H1 (cell line): ENCODE measurements around the gene SF3B2. TPM values are rescaled to one million over a fixed set of nuclear protein-coding genes. Genes with fewer than 3 reads are reported as not detected.

Experiments
- CTCF ChIA-PET: fragments of 300-600 bp; sonication (Branson Sonifier 250); formaldehyde crosslinking; loops from one replicate; lab custom pipeline; 2021; ENCODE audit not compliant: partially characterized antibody; lab: Charles Lee
- POLR2A ChIA-PET: fragments of 300-600 bp; sonication (Branson Sonifier 250); formaldehyde crosslinking; loops from one replicate; lab custom pipeline; 2021; ENCODE audit warnings: inconsistent platforms; ENCODE audit not compliant: partially characterized antibody; lab: Charles Lee
- DNase-seq, 2 experiments: peaks; one replicate each; pipeline versions ENCODE4 v3.0.0 to v3.0.0-alpha.2; 2010 to 2022; ENCODE audit warnings: low spot score in 2 of 2, low read depth in 1 of 2, mixed read lengths in 1 of 2
- FAIRE-seq: peaks from 2 replicates; lab custom pipeline; 2011; peaks lifted over from hg19 to GRCh38; lab: Jason Lieb, UNC
- H2AFZ ChIP-seq: 2 replicates; pipeline ENCODE4 v1.8.1; 2012; ENCODE audit warnings: low read length, inconsistent platforms
- H2AK5ac ChIP-seq: 2 replicates; pipeline ENCODE4 v1.6.1; 2013; ENCODE audit warnings: low read depth, low read length
- H2BK120ac ChIP-seq: replicated peaks from 2 replicates; pipeline ENCODE3; 2013; ENCODE audit warnings: low read depth, low read length, inconsistent platforms
- H2BK12ac ChIP-seq: 2 replicates; pipeline ENCODE4 v1.6.1; 2013; ENCODE audit warnings: low read depth, low read length
- H2BK15ac ChIP-seq: 2 replicates; pipeline ENCODE4 v1.6.1; 2013; ENCODE audit warnings: low read length
- H2BK20ac ChIP-seq: 2 replicates; pipeline ENCODE4 v1.6.1; 2013; ENCODE audit warnings: low read length
- H2BK5ac ChIP-seq: 2 replicates; pipeline ENCODE4 v1.6.1; 2013; ENCODE audit warnings: low read depth, low read length
- H3K14ac ChIP-seq: 2 replicates; pipeline ENCODE4 v1.6.1; 2013; ENCODE audit warnings: inconsistent platforms; ENCODE audit not compliant: insufficient read length
- H3K18ac ChIP-seq: 2 replicates; pipeline ENCODE4 v1.6.1; 2013; ENCODE audit warnings: low read length; ENCODE audit errors: extremely low read depth
- H3K23ac ChIP-seq: 2 replicates; pipeline ENCODE4 v1.6.1; 2013; ENCODE audit warnings: inconsistent platforms; ENCODE audit not compliant: insufficient read length
- H3K23me2 ChIP-seq: 2 replicates; pipeline ENCODE4 v1.6.1; 2013; ENCODE audit warnings: low read depth, low read length
- H3K27ac ChIP-seq: 2 replicates; pipeline ENCODE4 v1.6.1; 2011; ENCODE audit warnings: low read depth, low read length, inconsistent platforms
- H3K27me3 ChIP-seq, 4 experiments: replicated peaks in 1 of 4; 1 replicate in 1 of 4; 2 replicates in 3 of 4; pipeline versions ENCODE4 v1.6.1 to v1.8.1; 2011 to 2013; ENCODE audit warnings: low read length in 3 of 4, mild to moderate bottlenecking in 3 of 4, inconsistent platforms in 2 of 4, mixed read lengths in 2 of 4, moderate library complexity in 1 of 4; ENCODE audit not compliant: control insufficient read depth in 3 of 4, insufficient read depth in 3 of 4; ENCODE audit errors: extremely low read depth in 1 of 4
- H3K36me3 ChIP-seq, 4 experiments: 2 replicates each; pipeline versions ENCODE4 v1.6.1 to v1.8.1; 2011 to 2013; ENCODE audit warnings: mild to moderate bottlenecking in 4 of 4, low read length in 3 of 4, moderate library complexity in 2 of 4, control low read depth in 1 of 4, inconsistent platforms in 1 of 4; ENCODE audit not compliant: insufficient read depth in 4 of 4, control insufficient read depth in 2 of 4
- H3K4ac ChIP-seq: replicated peaks from 2 replicates; pipeline ENCODE3; 2013; ENCODE audit warnings: low read length, low read depth, mixed read lengths, inconsistent platforms; ENCODE audit not compliant: insufficient read length
- H3K4me1 ChIP-seq, 4 experiments: replicated peaks in 1 of 4; 1 replicate in 1 of 4; 2 replicates in 3 of 4; pipeline versions ENCODE4 v1.6.1 to v1.8.1; 2011 to 2013; ENCODE audit warnings: low read length in 3 of 4, inconsistent platforms in 2 of 4, mixed read lengths in 1 of 4; ENCODE audit not compliant: insufficient read depth in 4 of 4, control insufficient read depth in 3 of 4
- H3K4me2 ChIP-seq, 2 experiments: 2 replicates each; pipeline versions ENCODE4 v1.6.1 to v1.8.1; 2011 to 2013; ENCODE audit warnings: low read depth in 2 of 2, low read length in 2 of 2, control low read depth in 1 of 2, inconsistent platforms in 1 of 2, mild to moderate bottlenecking in 1 of 2; ENCODE audit not compliant: insufficient read depth in 1 of 2
- H3K4me3 ChIP-seq, 4 experiments: fragments of 200-600, 300-600 bp in 1 of 4; sonication (generic), shearing (Covaris generic), sonication (Bioruptor Twin) in 1 of 4; 2 replicates each; pipeline versions ENCODE4 v1.5.1 to v1.8.1; 2011 to 2016; ENCODE audit warnings: low read length in 4 of 4, low read depth in 3 of 4, control low read depth in 2 of 4, inconsistent platforms in 2 of 4, mild to moderate bottlenecking in 2 of 4, mixed read lengths in 1 of 4, moderate library complexity in 1 of 4; ENCODE audit not compliant: insufficient read depth in 2 of 4; ENCODE audit errors: extremely low read depth in 1 of 4
- H3K56ac ChIP-seq: replicated peaks from 2 replicates; pipeline ENCODE3; 2013; ENCODE audit warnings: low read depth, mild to moderate bottlenecking, mixed read lengths, low read length, inconsistent platforms; ENCODE audit not compliant: insufficient read length
- H3K79me1 ChIP-seq: 2 replicates; pipeline ENCODE4 v1.6.1; 2013; ENCODE audit warnings: low read depth, low read length, control low read depth
- H3K79me2 ChIP-seq, 2 experiments: 2 replicates each; pipeline versions ENCODE4 v1.6.1 to v1.8.1; 2012 to 2013; ENCODE audit warnings: low read length in 2 of 2, mild to moderate bottlenecking in 2 of 2, inconsistent platforms in 1 of 2; ENCODE audit not compliant: insufficient read depth in 2 of 2, control insufficient read depth in 1 of 2
- H3K9ac ChIP-seq, 4 experiments: replicated peaks in 1 of 4; 1 replicate in 1 of 4; 2 replicates in 3 of 4; pipeline versions ENCODE4 v1.6.1 to v1.8.1; 2011 to 2013; ENCODE audit warnings: low read depth in 3 of 4, low read length in 3 of 4, control low read depth in 2 of 4, mild to moderate bottlenecking in 2 of 4, moderate library complexity in 2 of 4, inconsistent platforms in 1 of 4; ENCODE audit errors: extremely low read depth in 1 of 4
- H3K9me3 ChIP-seq, 2 experiments: 2 replicates each; pipeline versions ENCODE4 v1.6.1 to v1.8.1; 2012 to 2013; ENCODE audit warnings: mild to moderate bottlenecking in 2 of 2, moderate library complexity in 2 of 2, control low read depth in 1 of 2, inconsistent platforms in 1 of 2, low read depth in 1 of 2, low read length in 1 of 2, mixed read lengths in 1 of 2; ENCODE audit not compliant: insufficient read depth in 2 of 2
- H4K20me1 ChIP-seq, 2 experiments: replicated peaks in 1 of 2; 2 replicates each; pipeline versions ENCODE3 to v1.8.1; 2011 to 2013; ENCODE audit warnings: inconsistent platforms in 2 of 2, low read length in 2 of 2, mild to moderate bottlenecking in 1 of 2; ENCODE audit not compliant: insufficient read depth in 2 of 2, control insufficient read depth in 1 of 2
- H4K5ac ChIP-seq: 2 replicates; pipeline ENCODE4 v1.6.1; 2013; ENCODE audit warnings: low read length, low read depth, mixed read lengths, inconsistent platforms; ENCODE audit not compliant: insufficient read length
- H4K8ac ChIP-seq: 2 replicates; pipeline ENCODE4 v1.8.0; 2013; ENCODE audit warnings: mild to moderate bottlenecking, moderate library complexity, low read length, inconsistent platforms; ENCODE audit not compliant: insufficient read depth; ENCODE audit errors: extremely low read depth
- H4K91ac ChIP-seq: replicated peaks from 2 replicates; pipeline ENCODE3; 2013; ENCODE audit warnings: low read length, mixed read lengths, inconsistent platforms; ENCODE audit not compliant: insufficient read length
- EGR1 ChIP-seq: IDR thresholded peaks from 2 replicates; pipeline ENCODE4 v1.6.1; 2011; ENCODE audit warnings: low read depth, low read length, borderline replicate concordance
- KDM5A ChIP-seq: fragments of 200-600 bp; IDR thresholded peaks from 2 replicates; pipeline ENCODE4 v1.7.1; 2012; ENCODE audit warnings: mild to moderate bottlenecking, low read length, inconsistent platforms, mixed read lengths
- SP1 ChIP-seq: IDR thresholded peaks from 2 replicates; pipeline ENCODE4 v1.6.1; 2011; ENCODE audit warnings: low read depth, low read length
- TCF12 ChIP-seq: IDR thresholded peaks from 2 replicates; pipeline ENCODE4 v1.6.1; 2011; ENCODE audit warnings: low read depth, mild to moderate bottlenecking, low read length
- WGBS, 2 experiments: shearing (Covaris generic) in 1 of 2; methylation state at CpG; one replicate each; pipeline versions ENCODE4 v1.1.6 to v1.1.7; 2013 to 2015; ENCODE audit warnings: low lambda C conversion rate in 2 of 2, mixed read lengths in 2 of 2, inconsistent platforms in 1 of 2, low coverage in 1 of 2, missing lambda C conversion rate in 1 of 2; ENCODE audit not compliant: insufficient replicate concordance in 2 of 2, insufficient coverage in 1 of 2, insufficient read length in 1 of 2; ENCODE audit errors: extremely low coverage in 1 of 2, missing lambda C conversion rate in 1 of 2; 5-methylcytosine and 5-hydroxymethylcytosine counted together
- polyA plus RNA-seq, 7 experiments: library from polyadenylated mRNA; depleted of rRNA in 3 of 7; stranded (reverse) in 5 of 7; unstranded in 2 of 7; fragments of >200 nt in 5 of 7; fragments of 200-250 nt in 2 of 7; gene quantifications; 1 replicate in 5 of 7; 2 replicates in 1 of 7; 4 replicates in 1 of 7; pipeline versions ENCODE4 v1.2.1 to v1.2.3, GENCODE V29; 2011 to 2013; ENCODE audit warnings: missing spikeins in 2 of 7, mixed read lengths in 2 of 7
- total RNA-seq: library from RNA; stranded (reverse); fragmentation: NEBNext Ultra II Directional; extraction: Animal tissue kit (Norgen Biotek cat#: 25700); gene quantifications from 2 replicates; pipeline ENCODE4 v1.2.1, GENCODE V29; 2021
- TF ChIP-seq, protein P1 (sequence below): IDR thresholded peaks from 2 replicates; pipeline ENCODE4 v1.6.1; 2012; ENCODE audit warnings: inconsistent platforms

The SF3B2 gene
- total and polyA plus RNA-seq, 2 of the 8 experiments (the other 6 are each of a cell fraction or from before 2014, with no cell fraction given): 182 to 237 TPM

DNA sequence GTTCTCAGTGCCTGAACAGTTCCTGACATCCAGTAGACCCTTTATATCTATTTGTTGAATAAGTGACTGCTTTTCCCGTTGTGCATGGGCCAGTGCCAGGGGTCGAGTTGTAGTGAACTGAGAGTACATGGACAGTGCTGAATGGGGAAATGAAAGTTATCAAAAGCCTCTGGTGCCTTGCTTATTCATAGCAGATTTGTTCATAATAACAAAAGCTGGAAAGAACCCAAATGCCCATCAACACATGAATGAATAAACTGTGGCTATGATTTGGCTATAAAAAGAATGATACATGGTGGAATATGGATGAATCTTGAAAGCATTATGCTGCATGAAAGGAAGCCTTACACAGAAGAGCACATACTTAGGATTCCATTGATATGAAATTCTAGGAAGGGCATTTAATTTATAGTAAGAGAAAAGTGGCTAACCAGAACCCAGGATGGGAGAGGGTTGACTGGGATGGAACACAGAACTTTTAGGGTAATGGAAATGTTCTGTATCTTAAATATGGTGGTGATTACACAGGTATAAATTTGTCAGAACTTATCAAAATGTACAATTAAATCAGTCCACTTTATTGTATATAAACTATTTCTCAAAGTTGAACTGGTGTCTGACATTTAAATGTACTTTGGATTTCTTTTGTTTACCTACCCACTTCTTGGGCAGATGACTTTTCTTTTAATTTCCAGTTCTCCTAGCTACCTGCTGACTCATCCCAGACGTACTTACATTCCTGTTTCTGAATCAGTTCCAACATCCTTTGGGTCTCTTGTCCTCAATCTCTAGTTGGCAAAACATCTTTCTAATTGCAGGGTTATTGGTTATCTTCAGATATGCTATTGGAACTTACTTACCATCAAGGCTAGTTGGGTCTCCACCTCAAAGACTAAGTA lies 60.7 kb downstream of the SF3B2 start:
- POLR2A ChIA-PET: interaction anchor here (1.1 kb wide), 1 partner anchor 41 kb away, joined by 3 read pairs; no protein-coding TSS in a partner anchor
- Histone ChIP-seq H3K18ac (no peak overlapping the region), H3K14ac (no peak overlapping the region), H4K5ac (no peak overlapping the region), H3K4me2 (peak overlapping the region in 1 of 2 experiments; percentile 20; a peak in 1 of 4 replicates), H3K4ac (no peak overlapping the region), H3K79me1 (no peaks in the 10 kb centered on the region), H2BK5ac (no peak overlapping the region), H4K20me1 (peaks cover 0 to 3% of the 10 kb centered on the region in 2 experiments), H2BK20ac (no peak overlapping the region), H3K27ac (no peak overlapping the region), H2BK120ac (no peak overlapping the region), H2AFZ (no peak overlapping the region), H3K23ac (no peak overlapping the region), H2AK5ac (no peak overlapping the region), H3K56ac (no peak overlapping the region), H3K4me3 (no peak overlapping the region), H3K27me3 (no peaks in the 10 kb centered on the region), H3K36me3 (no peaks in the 10 kb centered on the region), H2BK12ac (no peak overlapping the region; the same call in 1 of the 2 replicates), H3K9me3 (no peaks in the 10 kb centered on the region), H4K8ac (no peak overlapping the region), H4K91ac (no peak overlapping the region), H3K79me2 (no peaks in the 10 kb centered on the region), H3K9ac (no peak overlapping the region), H3K4me1 (peaks cover 4 to 14% (median 8%) of the 10 kb centered on the region in 4 experiments), H3K23me2 (no peaks in the 10 kb centered on the region), H2BK15ac (no peak overlapping the region; the same call in 1 of the 2 replicates)
- CTCF ChIA-PET: no interaction called here
- no peak for DNase-seq
- no peak for FAIRE-seq
- 86% methylated on average over 3 of the region's 3 CpGs; no CpG with 5 or more reads in 1 of the 2 experiments for WGBS, 2 experiments
- TF ChIP-seq KDM5A (no peak), TCF12 (no peak), SP1 (no peak), EGR1 (no peak)
- TF ChIP-seq, protein P1, sequence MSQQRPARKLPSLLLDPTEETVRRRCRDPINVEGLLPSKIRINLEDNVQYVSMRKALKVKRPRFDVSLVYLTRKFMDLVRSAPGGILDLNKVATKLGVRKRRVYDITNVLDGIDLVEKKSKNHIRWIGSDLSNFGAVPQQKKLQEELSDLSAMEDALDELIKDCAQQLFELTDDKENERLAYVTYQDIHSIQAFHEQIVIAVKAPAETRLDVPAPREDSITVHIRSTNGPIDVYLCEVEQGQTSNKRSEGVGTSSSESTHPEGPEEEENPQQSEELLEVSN: no peak
